Upper lobe of left lung (tissue), 4 donors: ENCODE data around the gene AAK1.

Experiments
- CTCF ChIP-seq, 6 experiments: fragments of 450-650 bp in 4 of 6; fragments of 200-600 bp in 2 of 6; sonication (generic) in 2 of 6; IDR thresholded peaks; one replicate each; pipeline ENCODE4 v1.5.1; 2016 to 2019; ENCODE audit warnings: antibody characterized with exemption in 6 of 6
- POLR2AphosphoS5 ChIP-seq, 2 donors: sonication (generic); formaldehyde crosslinking; IDR thresholded peaks; one replicate each; pipeline ENCODE4 v1.5.1; 2017; ENCODE audit warnings: antibody characterized with exemption in 2 of 2

GRCh38 chr2:69589973-69590652 is 53.4 kb downstream of the AAK1 start:
- TF ChIP-seq CTCF (IDR thresholded peaks at IDR 0.05): no peak
- TF ChIP-seq POLR2AphosphoS5 (IDR thresholded peaks at IDR 0.05): no peak
